Measurements from ENCODE around the gene TMEM209. TPM values are rescaled to one million over a fixed set of nuclear protein-coding genes. Genes with fewer than 3 reads are reported as not detected.
A peak's percentile ranks its signal among the peaks of the same experiment; 100 is the strongest.

TMEM209 gene
- total RNA-seq, 2 donors from 2014 or later, result 18.6 to 21.8 TPM

GRCh38 chr7:130157700-130158099, 47.5 kb downstream of the TMEM209 start:
- no peaks in the 10 kb centered on the region for H3K9me3 ChIP-seq
- peaks cover 12% of the 10 kb centered on the region for H3K4me1 ChIP-seq
- TF ChIP-seq, protein P1, sequence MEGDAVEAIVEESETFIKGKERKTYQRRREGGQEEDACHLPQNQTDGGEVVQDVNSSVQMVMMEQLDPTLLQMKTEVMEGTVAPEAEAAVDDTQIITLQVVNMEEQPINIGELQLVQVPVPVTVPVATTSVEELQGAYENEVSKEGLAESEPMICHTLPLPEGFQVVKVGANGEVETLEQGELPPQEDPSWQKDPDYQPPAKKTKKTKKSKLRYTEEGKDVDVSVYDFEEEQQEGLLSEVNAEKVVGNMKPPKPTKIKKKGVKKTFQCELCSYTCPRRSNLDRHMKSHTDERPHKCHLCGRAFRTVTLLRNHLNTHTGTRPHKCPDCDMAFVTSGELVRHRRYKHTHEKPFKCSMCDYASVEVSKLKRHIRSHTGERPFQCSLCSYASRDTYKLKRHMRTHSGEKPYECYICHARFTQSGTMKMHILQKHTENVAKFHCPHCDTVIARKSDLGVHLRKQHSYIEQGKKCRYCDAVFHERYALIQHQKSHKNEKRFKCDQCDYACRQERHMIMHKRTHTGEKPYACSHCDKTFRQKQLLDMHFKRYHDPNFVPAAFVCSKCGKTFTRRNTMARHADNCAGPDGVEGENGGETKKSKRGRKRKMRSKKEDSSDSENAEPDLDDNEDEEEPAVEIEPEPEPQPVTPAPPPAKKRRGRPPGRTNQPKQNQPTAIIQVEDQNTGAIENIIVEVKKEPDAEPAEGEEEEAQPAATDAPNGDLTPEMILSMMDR (IDR thresholded peaks at IDR 0.05), result no peak
- no peak for DNase-seq
- intact Hi-C loops (cut with DNase I), result no loop called here
- no peak overlapping the region for H3K9ac ChIP-seq (ENCODE audit: low read depth in 2 of 2, low read length in 2 of 2)
- H3K27me3 ChIP-seq, result no peaks in the 10 kb centered on the region
- no peak overlapping the region for H3K27ac ChIP-seq
- no peak overlapping the region for H3K4me3 ChIP-seq
- H3K36me3 ChIP-seq, result no peaks in the 10 kb centered on the region

DNA sequence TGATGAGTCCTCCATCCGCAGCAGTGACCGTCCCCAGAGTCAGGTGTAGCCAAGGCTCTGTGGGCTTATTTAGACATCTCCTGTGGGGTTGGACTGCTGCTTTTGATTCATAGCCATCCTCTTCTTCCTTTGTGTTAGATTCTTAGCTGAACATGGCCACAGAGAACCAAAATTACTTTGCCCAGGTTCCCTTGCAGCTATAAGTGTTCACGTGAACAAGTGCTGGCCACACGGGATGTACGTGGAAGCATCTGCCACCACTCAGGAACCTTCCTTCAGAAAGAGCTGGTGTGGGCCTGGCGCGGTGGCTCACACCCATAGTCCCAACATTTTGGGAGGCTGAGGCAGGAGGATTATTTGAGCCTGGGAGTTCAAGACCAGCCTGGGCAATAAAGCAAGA, 49.1 kb downstream of the TMEM209 start:
- Histone ChIP-seq H3K4me1 (peaks cover 12% of the 10 kb centered on the region), H3K27ac (no peak overlapping the region), H3K4me3 (no peak overlapping the region), H3K36me3 (no peaks in the 10 kb centered on the region), H3K27me3 (no peaks in the 10 kb centered on the region), H3K9ac (ENCODE audit: low read depth in 2 of 2, low read length in 2 of 2) (no peak overlapping the region), H3K9me3 (no peaks in the 10 kb centered on the region)
- TF ChIP-seq, protein P1 (IDR thresholded peaks at IDR 0.05), result no peak
- intact Hi-C loops (cut with DNase I), result no loop called here
- DNase-seq, result no peak

DNA sequence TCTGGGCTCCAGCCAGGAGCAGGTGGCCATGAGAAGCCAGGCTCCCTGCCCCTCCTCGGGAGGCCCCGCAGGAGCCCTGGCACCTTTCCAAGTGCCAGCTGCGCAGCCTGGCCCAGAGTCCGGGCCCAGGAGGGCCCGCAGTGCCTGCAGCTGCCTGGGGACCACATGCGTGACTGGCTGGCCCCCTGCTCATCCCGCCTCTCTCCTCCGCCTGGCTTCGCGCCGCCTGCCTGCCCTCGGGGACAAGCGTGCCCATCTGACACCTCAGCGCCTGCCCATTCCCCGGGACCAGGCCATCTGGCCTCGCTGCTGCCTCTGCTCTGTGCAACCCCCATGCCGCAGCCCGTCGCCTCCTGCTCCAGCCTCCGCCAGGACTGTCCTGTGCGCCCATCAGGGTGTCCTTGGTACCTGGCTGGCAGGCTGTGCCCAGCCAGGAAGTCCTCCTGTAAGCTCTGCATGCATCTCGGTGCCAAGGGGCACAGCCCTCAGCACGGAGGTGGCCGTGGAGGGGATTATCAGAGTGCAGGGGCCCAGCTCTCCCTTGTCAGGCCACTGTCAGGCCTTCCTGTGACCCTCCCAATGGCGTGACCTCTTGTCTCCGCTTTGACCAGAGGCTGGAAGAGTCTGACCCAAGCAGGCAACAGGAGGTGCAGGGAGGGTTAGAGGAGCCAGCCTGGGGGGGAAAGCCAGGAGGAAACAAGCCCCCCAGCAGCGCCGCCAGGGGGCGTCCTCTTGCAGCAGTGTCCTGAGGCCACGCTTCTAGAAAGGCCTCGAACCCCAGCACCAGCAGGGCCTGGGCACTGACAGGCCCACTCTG, 50.5 kb downstream of the TMEM209 start:
- TF ChIP-seq, protein P1 (IDR thresholded peaks at IDR 0.05), result no peak
- intact Hi-C loops (cut with DNase I), result no loop called here
- Histone ChIP-seq H3K9ac (ENCODE audit: low read depth in 2 of 2, low read length in 2 of 2) (no peak overlapping the region), H3K36me3 (no peaks in the 10 kb centered on the region), H3K4me1 (peaks cover 12% of the 10 kb centered on the region), H3K4me3 (no peak overlapping the region), H3K27ac (no peak overlapping the region), H3K9me3 (no peaks in the 10 kb centered on the region), H3K27me3 (no peaks in the 10 kb centered on the region)
- DNase-seq, result peak; percentile 38

GRCh38 chr7:130154131-130154500, 51.1 kb downstream of the TMEM209 start:
- intact Hi-C loops (cut with DNase I), result no loop called here
- TF ChIP-seq, protein P1 (IDR thresholded peaks at IDR 0.05), result no peak
- peak; percentile 50 for DNase-seq
- H3K36me3 ChIP-seq, result no peaks in the 10 kb centered on the region
- no peak overlapping the region for H3K4me3 ChIP-seq
- H3K27me3 ChIP-seq, result no peaks in the 10 kb centered on the region
- peak overlapping the region in 1 of 2 donors; percentile 19 for H3K9ac ChIP-seq (ENCODE audit: low read depth in 2 of 2, low read length in 2 of 2)
- H3K9me3 ChIP-seq, result no peaks in the 10 kb centered on the region
- H3K4me1 ChIP-seq, result peaks cover 12% of the 10 kb centered on the region
- H3K27ac ChIP-seq, result no peak overlapping the region

DNA sequence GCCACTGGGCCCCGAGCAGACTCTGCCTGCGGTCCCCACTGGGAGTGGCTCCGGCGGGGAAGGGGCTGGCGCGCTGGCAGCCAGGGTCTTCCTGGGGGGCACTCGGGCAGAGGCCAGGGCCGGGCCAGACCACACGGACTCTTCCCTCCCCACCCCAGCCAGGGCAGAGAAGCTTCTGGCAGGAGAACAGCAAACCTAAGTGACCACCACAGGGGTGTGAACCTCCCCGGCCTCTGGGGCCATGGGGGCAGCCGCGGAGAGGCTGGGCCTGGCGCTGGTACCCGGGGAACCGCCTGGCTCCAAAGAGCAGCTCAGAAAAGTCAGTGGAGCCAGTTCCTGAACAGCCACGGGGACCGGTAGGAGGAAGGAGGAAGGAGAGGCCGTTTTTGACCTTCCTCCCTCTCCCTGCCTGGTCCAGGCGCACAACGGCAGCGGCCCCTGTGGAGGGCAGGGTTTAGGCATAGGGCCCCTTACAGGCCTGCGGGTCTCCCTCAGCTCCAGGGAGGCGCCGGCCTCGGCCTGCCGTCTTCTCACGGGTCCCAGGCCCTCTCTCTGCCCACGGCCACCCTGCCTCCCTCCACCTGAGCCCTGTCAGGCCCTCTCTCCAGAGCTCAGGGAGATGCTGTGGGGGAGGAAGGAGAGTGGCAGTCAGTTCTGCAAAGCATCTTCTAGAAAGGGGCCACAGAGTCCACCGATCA, 51.8 kb downstream of the TMEM209 start:
- no peaks in the 10 kb centered on the region for H3K36me3 ChIP-seq
- H3K27me3 ChIP-seq, result no peaks in the 10 kb centered on the region
- peak overlapping the region; percentile 19 to 24 for H3K9ac ChIP-seq (ENCODE audit: low read depth in 2 of 2, low read length in 2 of 2)
- H3K4me3 ChIP-seq, result no peak overlapping the region
- H3K27ac ChIP-seq, result no peak overlapping the region
- peaks cover 12% of the 10 kb centered on the region for H3K4me1 ChIP-seq
- intact Hi-C loops (cut with DNase I), result no loop called here
- TF ChIP-seq, protein P1 (IDR thresholded peaks at IDR 0.05), result no peak
- DNase-seq, result peak; percentile 37
- H3K9me3 ChIP-seq, result no peaks in the 10 kb centered on the region

All from colonic mucosa (tissue), 4 donors.